ENCODE results near the gene DIS3L2. TPM values are rescaled to one million over a fixed set of nuclear protein-coding genes. Genes with fewer than 3 reads are reported as not detected.
"Not testable (repeated sequence)": the region's sequence is repeated elsewhere in the genome, so short reads cannot be mapped to it uniquely, and the experiment has no call there.

The DIS3L2 gene
- total and polyA plus RNA-seq, 2 experiments from 2014 or later: 35.5 to 50.1 TPM

GRCh38 chr2:232111551-232111950 is 150.0 kb downstream of the DIS3L2 start:
- no peaks in the 10 kb centered on the region for H3K9me3 ChIP-seq (ENCODE audit: low read depth)
- no peaks in the 10 kb centered on the region for H3K4me1 ChIP-seq (ENCODE audit: low read depth)
- H3K27ac ChIP-seq: no peak overlapping the region
- TF ChIP-seq, protein P1, sequence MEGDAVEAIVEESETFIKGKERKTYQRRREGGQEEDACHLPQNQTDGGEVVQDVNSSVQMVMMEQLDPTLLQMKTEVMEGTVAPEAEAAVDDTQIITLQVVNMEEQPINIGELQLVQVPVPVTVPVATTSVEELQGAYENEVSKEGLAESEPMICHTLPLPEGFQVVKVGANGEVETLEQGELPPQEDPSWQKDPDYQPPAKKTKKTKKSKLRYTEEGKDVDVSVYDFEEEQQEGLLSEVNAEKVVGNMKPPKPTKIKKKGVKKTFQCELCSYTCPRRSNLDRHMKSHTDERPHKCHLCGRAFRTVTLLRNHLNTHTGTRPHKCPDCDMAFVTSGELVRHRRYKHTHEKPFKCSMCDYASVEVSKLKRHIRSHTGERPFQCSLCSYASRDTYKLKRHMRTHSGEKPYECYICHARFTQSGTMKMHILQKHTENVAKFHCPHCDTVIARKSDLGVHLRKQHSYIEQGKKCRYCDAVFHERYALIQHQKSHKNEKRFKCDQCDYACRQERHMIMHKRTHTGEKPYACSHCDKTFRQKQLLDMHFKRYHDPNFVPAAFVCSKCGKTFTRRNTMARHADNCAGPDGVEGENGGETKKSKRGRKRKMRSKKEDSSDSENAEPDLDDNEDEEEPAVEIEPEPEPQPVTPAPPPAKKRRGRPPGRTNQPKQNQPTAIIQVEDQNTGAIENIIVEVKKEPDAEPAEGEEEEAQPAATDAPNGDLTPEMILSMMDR (IDR thresholded peaks at IDR 0.05; ENCODE audit: low read depth, low read length): no peak
- no peaks in the 10 kb centered on the region for H3K36me3 ChIP-seq
- H3K27me3 ChIP-seq: no peaks in the 10 kb centered on the region
- H3K4me3 ChIP-seq: no peak overlapping the region
- DNase-seq (ENCODE audit: low read depth in 1 of 2, low spot score in 1 of 2): no peak

GRCh38 chr2:232113821-232114220 is 152.3 kb downstream of the DIS3L2 start:
- TF ChIP-seq, protein P1 (IDR thresholded peaks at IDR 0.05; ENCODE audit: low read depth, low read length): no peak
- no peaks in the 10 kb centered on the region for H3K36me3 ChIP-seq
- peak in 1 of 2 donors; percentile 17 for DNase-seq (ENCODE audit: low read depth in 1 of 2, low spot score in 1 of 2)

GRCh38 chr2:232115728-232116361 is 154.3 kb downstream of the DIS3L2 start:
- H3K27ac ChIP-seq; H3K27me3 ChIP-seq; H3K4me1 ChIP-seq (ENCODE audit: low read depth); DNase-seq (ENCODE audit: low read depth in 1 of 2, low spot score in 1 of 2); H3K4me3 ChIP-seq; H3K36me3 ChIP-seq; H3K9me3 ChIP-seq (ENCODE audit: low read depth): not testable (repeated sequence)

More at GRCh38 chr2:232113821-232114220, 152.3 kb downstream of the DIS3L2 start:
- H3K27me3 ChIP-seq: no peaks in the 10 kb centered on the region
- H3K4me1 ChIP-seq (ENCODE audit: low read depth): no peaks in the 10 kb centered on the region
- no peak overlapping the region for H3K27ac ChIP-seq
- H3K4me3 ChIP-seq: no peak overlapping the region
- no peaks in the 10 kb centered on the region for H3K9me3 ChIP-seq (ENCODE audit: low read depth)

DNA sequence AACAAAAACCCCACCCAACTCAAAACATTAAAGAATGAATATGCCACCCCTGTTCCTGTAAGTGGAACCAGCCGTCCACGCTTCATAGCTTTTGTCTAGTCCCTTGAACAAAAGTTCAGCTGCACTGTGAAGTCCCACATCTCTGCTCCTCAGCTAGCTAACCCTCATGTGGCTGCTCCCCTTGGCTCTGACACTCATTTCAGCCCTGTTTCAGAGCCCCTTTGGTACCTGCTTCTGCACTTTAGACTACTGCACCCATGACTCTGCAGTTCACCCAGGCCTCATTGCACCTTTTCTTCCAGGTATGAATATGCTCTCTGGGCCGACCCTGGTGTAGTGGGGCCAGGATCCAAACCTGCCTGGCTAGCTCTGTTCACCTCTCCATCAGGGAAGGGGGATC is 155.3 kb downstream of the DIS3L2 start:
- H3K27me3 ChIP-seq: no peaks in the 10 kb centered on the region
- H3K4me3 ChIP-seq: no peak overlapping the region
- no peak overlapping the region for H3K27ac ChIP-seq
- no peaks in the 10 kb centered on the region for H3K36me3 ChIP-seq
- H3K9me3 ChIP-seq (ENCODE audit: low read depth): no peaks in the 10 kb centered on the region
- H3K4me1 ChIP-seq (ENCODE audit: low read depth): no peaks in the 10 kb centered on the region
- no peak for DNase-seq (ENCODE audit: low read depth in 1 of 2, low spot score in 1 of 2)
- TF ChIP-seq, protein P1 (IDR thresholded peaks at IDR 0.05; ENCODE audit: low read depth, low read length): no peak

- Histone ChIP-seq H3K9me3 (ENCODE audit: low read depth) (no peaks in the 10 kb centered on the region), H3K36me3 (no peaks in the 10 kb centered on the region), H3K27ac (no peak overlapping the region), H3K27me3 (no peaks in the 10 kb centered on the region), H3K4me1 (ENCODE audit: low read depth) (no peaks in the 10 kb centered on the region), H3K4me3 (no peak overlapping the region)
- TF ChIP-seq, protein P1 (IDR thresholded peaks at IDR 0.05; ENCODE audit: low read depth, low read length): no peak
- no peak for DNase-seq (ENCODE audit: low read depth in 1 of 2, low spot score in 1 of 2)
Measured at GRCh38 chr2:232117413-232117812, 155.9 kb downstream of the DIS3L2 start.

DNA sequence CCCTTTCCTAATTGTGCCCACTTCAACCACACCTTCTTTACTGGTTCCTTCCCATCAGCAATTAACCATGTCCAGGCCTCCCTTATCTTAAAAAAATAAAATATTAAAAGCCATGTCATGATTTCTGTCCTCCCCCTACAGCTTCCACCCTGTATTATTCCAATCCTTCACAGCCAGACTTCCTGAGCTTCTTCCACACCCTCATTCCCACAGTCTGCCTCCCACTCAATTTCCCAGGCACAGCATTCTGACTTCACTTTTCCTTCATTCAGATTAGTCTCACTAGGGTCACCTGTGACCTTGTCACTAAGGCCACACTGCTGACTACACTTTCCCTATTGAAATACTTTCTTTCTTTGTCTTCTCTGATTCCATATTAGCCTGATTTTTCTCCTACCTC is 159.4 kb downstream of the DIS3L2 start:
- H3K9me3 ChIP-seq (ENCODE audit: low read depth): no peaks in the 10 kb centered on the region
- H3K4me3 ChIP-seq: no peak overlapping the region
- no peaks in the 10 kb centered on the region for H3K36me3 ChIP-seq
- peak in 1 of 2 donors; percentile 7 for DNase-seq (ENCODE audit: low read depth in 1 of 2, low spot score in 1 of 2)
- no peak overlapping the region for H3K27ac ChIP-seq
- no peaks in the 10 kb centered on the region for H3K4me1 ChIP-seq (ENCODE audit: low read depth)
- no peaks in the 10 kb centered on the region for H3K27me3 ChIP-seq
- TF ChIP-seq, protein P1 (IDR thresholded peaks at IDR 0.05; ENCODE audit: low read depth, low read length): no peak

Data from cardiac muscle cell (in vitro differentiated cells and primary cell).